ENCODE data around the gene POLR3B. TPM values are rescaled to one million over a fixed set of nuclear protein-coding genes. Genes with fewer than 3 reads are reported as not detected.

Gene POLR3B
- total and polyA plus RNA-seq, 9 of the 15 experiments (the other 6 are each of a cell fraction or from before 2014, with no cell fraction given), result 7.6 to 17.9 (median 14.4) TPM

GRCh38 chr12:106423291-106423690, 65.7 kb downstream of the POLR3B start:
- no peak overlapping the region for H3K4me2 ChIP-seq (ENCODE audit: insufficient read depth, low read length)
- DNase-seq (ENCODE audit: extremely low read depth in 1 of 4, low spot score in 3 of 4), result no peak
- ChIA-PET CTCF (ENCODE audit: low intra/inter-chr PET ratio) (no interaction called here), POLR2A (interaction anchor here (0.6 to 0.7 kb wide), 2 partner anchors 14 to 1855 kb away, joined by 3 to 5 read pairs; no protein-coding TSS in a partner anchor)
- WGBS (ENCODE audit: insufficient coverage, low coverage, missing lambda C conversion rate), result 76% methylated on average over 2 of the region's 2 CpGs
- H3K4me3 ChIP-seq, result no peak overlapping the region
- H3K9me1 ChIP-seq (ENCODE audit: control insufficient read depth, insufficient read depth, low read length), result no peaks in the 10 kb centered on the region
- in situ Hi-C loops (cut with MboI) (no loop called here), intact Hi-C loops (cut with micrococcal nuclease) (no loop called here)
- no peak for ATAC-seq
- no peak overlapping the region for H2AFZ ChIP-seq (ENCODE audit: low read depth, low read length)
- H4K20me1 ChIP-seq (replicated peaks; ENCODE audit: control insufficient read depth, insufficient read depth, low read length), result no peaks in the 10 kb centered on the region
- H3K36me3 ChIP-seq (ENCODE audit: control insufficient read depth, insufficient read depth, low read length), result peaks cover 11% of the 10 kb centered on the region; the same call in 2 of the 3 replicates
- no TSS peak for BruUV-seq (replicated peaks)
- H3K79me2 ChIP-seq (ENCODE audit: control insufficient read depth, insufficient read depth, low read length), result no peaks in the 10 kb centered on the region
- no peaks in the 10 kb centered on the region for H3K27me3 ChIP-seq (ENCODE audit: control insufficient read depth in 2 of 2, insufficient read depth in 2 of 2, low read length in 2 of 2)
- H3K27ac ChIP-seq (ENCODE audit: extremely low read depth, low read depth, low read length), result no peak overlapping the region
- H3K9me3 ChIP-seq (replicated peaks; ENCODE audit: control insufficient read depth, insufficient read depth, low read depth, low read length), result no peaks in the 10 kb centered on the region
- no peak overlapping the region for H3K9ac ChIP-seq (ENCODE audit: insufficient read depth in 1 of 2, low read depth in 2 of 2, low read length in 2 of 2)
- FAIRE-seq, result no peak
- H3K4me1 ChIP-seq (replicated peaks in 1 of 2; ENCODE audit: control insufficient read depth in 2 of 2, insufficient read depth in 2 of 2, low read length in 2 of 2), result no peaks in the 10 kb centered on the region
- TF ChIP-seq MITF (IDR thresholded peaks at IDR 0.05), result no peak
- TF ChIP-seq ZBTB11 (CRISPR knock-in tag; IDR thresholded peaks at IDR 0.05), result no peak
- TF ChIP-seq ZNF384 (IDR thresholded peaks at IDR 0.05; ENCODE audit: low read depth, low read length), result no peak
- no peak for TF ChIP-seq ZNF830 (CRISPR knock-in tag; IDR thresholded peaks at IDR 0.05)
- no peak for TF ChIP-seq CHD7 (IDR thresholded peaks at IDR 0.05; ENCODE audit: low read depth, low read length)

All from K562 (cell line).